Inflammatory macrophage treated with lipopolysaccharide for 4 hours (primary cell): ENCODE results near the gene SMS.
A peak's percentile ranks its signal among the peaks of the same experiment; 100 is the strongest.
"Not testable (repeated sequence)": the region's sequence is repeated elsewhere in the genome, so short reads cannot be mapped to it uniquely, and the experiment has no call there.

Source experiments
- DNase-seq: peaks from one replicate; pipeline ENCODE4 v3.0.0-alpha.2; 2020

Gene SMS

GRCh38 chrX:21952624-21953023 lies 12.1 kb downstream of the SMS start:
- no peak for DNase-seq

DNA sequence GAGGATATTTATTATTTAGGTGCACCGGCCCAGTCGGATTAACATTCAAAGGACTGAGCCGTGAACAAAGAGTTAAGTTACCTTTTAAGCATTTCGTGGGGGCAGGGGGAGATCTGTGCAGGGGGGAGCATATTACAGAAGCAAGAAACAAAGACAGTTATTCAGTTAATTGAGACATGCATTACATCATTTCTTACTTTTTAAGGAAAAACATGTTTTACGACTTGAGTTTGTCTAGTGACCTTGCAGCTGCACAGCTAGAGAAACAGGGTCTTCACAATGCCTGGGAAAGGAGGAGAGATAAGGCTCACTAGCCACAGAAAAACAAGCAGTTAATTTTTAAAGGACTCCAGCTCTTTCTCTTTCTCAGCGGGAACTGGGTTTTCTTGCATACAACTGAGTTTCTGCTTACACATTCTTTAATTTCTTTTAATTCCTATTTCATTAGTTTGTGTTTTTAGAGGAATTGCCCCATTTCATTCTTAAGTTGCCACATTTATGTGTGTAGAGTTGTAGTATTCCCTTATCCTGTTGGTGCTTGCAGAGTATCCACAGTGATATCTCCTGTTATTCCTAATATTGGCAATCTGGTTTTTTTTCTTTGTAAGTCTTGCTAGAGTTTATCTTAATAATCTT lies 12.8 kb downstream of the SMS start:
- DNase-seq: not testable (repeated sequence)

DNA sequence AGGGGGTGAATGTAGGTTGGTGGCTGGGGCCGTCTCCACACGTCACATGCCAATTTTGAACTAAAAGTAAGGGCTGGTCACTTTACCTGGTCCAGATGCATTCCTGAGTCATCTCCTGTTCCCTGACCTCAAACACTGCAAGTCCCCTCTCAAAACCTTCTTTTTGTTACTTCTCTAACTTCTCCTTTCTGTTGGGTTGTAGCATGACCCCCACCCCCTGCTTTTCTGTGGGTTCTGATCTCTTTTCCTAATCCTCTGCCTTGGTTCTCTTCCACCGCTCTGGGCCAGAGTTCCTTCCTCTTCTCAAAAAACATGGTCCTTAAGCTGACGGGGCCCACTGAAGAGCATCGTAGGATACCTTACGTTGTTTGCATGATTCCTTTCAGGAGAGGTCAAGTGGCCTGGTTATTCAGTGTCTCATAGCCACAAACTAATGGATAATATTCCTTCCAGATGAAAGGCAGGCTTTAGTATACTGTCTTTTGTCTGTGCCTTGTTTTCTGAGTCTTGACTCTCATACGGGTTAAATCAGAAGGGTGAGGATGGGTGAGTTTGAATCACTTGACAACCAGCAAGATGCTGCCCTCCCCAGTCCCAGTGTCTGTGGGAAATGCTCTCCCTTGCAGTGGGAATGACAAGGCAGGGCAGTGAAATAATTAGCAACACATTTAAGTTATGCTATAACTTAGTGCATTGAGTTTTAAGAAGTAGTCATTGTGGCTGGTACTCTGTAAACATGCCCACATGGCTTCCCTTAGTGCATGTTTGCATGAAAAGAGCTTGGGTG lies 15.1 kb downstream of the SMS start:
- DNase-seq: no peak

DNA sequence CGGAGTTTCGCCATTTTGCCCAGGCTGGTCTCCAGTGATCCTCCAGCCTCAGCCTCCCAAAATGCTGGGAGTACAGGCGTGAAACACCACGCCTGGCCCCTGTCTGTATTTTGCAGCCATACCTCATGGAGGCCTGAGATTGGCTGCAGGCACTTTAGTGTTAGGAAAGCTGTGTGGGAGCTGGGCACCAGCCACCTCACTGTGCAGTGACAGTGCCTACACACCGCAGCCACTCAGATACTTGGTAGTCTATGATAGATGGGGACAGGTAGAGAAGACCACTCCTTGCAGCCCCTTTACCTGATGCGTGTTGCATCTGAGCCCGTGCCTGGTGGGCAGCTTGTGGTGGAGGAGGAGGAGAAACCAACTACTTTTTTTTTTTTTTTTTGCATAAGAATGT lies 16.3 kb downstream of the SMS start:
- DNase-seq: no peak

GRCh38 chrX:21958187-21958586 lies 17.7 kb downstream of the SMS start:
- DNase-seq: no peak

DNA sequence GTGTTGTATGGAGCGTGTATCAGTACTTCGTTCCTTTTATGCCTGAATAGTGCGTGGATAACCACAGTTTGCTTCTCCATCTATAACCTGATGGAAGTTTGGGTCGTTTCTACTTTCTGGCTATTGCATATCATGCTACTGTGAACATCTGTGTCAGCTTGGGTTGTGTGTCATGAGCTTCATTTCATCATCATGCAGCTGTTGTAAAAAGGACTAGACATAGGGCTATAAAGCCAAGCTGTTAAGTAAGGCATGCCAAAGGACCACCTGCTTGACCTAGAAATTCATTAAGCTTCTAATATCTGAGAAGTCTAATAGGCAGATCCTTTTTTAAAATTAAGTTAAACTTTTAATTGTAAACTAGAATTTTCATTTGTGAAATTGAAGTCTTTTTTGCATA lies 18.4 kb downstream of the SMS start:
- peak; percentile 33 for DNase-seq

DNA sequence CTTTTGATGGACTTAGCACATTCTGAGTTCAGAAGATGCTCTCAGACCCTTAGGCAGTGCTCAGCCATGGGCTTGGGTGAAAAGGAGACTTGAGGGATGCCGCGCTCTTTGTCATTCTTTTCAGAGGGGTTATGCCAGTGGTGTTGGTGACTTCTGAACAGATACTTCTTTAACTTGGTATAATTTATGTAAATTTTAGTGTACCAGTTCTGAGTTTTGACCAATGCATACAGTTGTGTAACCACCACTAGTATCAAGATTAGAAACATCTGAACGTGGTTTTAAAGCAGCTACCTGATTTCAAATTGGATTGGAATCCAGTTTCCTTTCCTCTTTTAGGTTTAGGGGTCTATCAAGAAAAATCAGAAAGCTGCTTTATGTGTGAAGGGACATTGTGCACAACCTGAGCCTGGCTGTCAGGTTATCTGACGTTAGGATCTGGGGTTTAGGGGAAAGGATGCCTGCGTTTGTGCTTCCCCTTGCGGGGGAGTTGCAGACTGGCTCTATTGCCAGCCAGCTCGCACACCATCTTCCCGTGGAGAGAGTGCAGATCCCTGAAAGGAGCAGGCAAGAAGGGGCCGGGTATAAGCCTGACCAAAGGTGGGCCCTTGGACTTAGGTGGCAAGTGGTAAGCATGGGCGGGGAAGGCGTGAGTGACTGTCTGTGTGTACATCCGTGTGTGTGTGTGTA lies 19.0 kb downstream of the SMS start:
- DNase-seq: no peak

DNA sequence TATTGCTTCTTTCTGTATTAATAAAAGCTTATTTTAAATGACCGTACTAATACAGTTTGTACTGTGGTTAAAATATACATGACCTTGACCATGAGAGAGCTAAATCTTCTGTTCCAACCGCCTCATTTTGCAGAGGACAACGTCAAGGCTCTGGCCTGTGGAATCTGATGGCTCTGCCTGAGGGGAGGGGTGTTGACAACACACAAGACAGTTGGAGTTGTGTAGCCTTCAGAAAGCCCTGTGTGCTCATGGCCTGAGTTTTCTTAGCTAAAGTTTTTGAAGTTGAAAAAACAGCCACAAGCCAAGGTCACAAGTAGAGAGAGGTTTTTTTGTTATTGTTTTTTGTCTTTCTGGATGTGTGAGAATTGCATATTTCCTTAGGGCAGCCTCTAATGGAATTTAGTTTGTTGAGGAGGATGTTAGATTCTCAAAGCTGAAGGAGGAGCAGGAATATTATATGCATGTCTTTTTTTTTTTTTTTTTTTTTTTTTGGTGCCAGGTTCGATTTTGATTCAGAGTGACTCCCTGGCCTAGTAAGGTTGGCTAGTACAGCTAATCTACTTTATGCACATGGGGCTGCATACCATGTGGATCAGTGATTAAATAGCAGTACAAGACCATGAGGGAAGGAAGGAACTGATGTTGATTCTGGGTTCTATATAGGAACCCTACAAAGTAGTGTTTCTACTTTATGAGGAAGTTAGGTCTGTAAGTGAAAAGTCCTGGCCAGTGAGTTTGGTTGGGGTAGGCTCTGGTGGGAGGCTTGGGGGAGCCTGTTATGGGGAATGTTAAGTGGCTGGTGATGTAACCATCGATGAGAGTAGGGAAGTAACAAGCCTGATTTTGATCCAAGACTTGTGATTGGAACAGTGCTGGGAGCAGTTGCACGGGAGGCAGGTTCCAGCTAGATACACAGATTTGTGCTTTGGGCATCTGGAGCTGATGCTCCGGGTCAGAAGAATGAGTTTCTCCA lies 20.3 kb downstream of the SMS start:
- no peak for DNase-seq

GRCh38 chrX:21962361-21962760 lies 21.9 kb downstream of the SMS start:
- no peak for DNase-seq

DNA sequence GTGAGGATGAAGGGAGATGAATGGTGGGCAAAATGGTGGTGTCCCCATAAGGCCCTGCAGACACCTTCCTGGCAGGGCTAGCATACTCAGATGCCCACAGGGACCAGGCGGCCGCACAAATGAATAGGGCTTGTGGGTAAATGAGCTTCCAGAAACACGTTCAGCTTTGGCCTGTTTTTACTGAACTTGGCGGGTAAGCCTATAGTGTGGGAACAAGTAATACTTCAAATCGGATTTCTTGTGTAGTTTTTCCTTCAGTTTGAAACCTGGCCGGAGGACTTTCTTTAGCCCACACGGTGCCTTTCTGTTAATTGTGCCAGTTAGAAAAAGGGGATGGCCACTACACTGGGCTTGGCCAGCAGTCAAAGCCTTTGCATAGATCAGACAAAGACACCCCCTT lies 22.8 kb downstream of the SMS start:
- no peak for DNase-seq

DNA sequence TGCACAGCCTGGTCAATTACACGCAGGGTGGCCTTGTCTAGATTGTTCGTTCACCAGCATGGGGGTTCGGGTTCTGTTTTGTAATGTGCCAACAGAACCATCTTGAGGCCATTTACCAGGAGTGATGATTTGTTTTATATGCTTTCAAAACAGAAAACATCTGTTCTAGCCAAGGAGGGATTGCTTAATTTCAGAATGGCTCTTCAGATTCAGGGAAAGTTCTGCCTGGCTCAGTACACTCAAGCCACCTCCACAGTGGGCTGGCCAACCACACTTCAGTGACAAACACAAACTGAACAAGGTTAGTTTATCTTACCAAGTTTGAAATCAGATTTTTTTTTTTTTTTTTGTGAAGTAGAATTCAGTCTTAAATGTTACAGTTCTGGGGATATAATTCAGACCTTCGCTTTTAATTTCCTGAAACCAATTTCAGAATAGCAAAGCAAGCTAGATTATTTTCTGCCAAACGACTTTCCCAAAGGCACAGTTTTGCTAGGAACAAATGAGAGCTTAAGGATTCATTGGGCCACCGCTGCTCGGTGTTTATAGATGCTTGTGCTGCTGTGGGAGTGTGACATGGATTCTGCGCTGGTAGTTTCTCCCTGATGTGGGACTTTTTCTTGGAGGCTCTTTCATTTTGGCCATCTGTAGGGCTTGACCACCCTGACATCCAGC lies 23.4 kb downstream of the SMS start:
- DNase-seq: no peak

DNA sequence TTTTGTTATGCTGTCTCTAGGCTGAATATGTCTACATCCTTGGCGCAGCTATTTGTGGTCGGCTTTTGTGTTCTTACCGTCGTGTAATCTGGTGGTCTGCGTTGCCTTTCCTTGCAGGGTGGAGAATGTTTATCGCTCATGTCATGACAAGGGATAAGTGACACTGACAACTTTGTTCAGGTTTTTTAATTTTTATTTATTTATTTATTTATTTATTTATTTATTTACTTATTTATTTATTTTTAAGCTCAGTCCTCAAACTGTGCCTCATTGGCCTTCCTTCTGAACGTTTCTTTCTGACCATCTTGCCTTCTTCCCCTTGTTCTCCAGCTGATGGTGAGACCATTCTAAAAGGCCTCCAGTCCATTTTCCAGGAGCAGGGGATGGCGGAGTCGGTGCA lies 26.4 kb downstream of the SMS start:
- no peak for DNase-seq

GRCh38 chrX:21968333-21968732 lies 27.8 kb downstream of the SMS start:
- no peak for DNase-seq

DNA sequence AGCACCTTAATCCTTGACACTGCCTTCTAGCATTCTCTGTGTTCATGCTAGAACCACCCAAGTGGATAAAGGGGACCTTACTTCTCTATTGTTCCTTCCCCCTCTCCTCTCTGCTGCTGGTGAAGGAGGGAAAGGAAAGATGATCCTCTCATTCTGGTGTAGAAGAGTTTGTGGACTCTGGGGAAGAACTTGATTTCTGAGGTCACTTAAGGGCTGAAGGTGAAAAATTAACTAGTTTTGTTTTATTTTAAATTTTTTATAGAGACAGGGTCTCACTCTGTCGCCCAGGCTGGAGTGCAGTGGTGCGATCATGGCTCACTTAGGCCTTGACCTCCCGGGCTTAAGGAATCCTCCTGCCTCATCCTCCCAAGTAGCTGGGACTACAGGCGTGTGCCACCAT lies 29.8 kb downstream of the SMS start:
- no peak for DNase-seq

DNA sequence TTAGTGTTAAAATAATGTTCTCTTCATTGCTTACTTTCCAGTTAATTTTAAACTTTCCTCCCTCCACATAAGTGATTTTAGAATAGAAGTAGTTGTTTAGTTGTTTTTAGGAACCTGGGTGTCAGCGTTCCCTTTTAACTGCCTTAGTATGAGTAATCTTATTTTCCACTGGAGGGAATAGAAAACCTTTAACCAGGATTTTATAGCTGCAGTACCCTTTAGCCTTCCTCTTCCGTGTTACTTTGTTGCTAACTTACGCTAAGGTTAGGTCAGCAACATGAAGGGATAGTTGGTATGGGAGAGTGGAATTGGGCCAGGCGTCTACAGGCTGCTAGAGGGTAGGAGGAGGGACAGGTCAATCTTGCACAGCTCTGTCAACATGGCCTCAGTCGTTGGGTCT lies 31.5 kb downstream of the SMS start:
- no peak for DNase-seq

GRCh38 chrX:21972721-21973120 lies 32.2 kb downstream of the SMS start:
- peak; percentile 29 for DNase-seq

DNA sequence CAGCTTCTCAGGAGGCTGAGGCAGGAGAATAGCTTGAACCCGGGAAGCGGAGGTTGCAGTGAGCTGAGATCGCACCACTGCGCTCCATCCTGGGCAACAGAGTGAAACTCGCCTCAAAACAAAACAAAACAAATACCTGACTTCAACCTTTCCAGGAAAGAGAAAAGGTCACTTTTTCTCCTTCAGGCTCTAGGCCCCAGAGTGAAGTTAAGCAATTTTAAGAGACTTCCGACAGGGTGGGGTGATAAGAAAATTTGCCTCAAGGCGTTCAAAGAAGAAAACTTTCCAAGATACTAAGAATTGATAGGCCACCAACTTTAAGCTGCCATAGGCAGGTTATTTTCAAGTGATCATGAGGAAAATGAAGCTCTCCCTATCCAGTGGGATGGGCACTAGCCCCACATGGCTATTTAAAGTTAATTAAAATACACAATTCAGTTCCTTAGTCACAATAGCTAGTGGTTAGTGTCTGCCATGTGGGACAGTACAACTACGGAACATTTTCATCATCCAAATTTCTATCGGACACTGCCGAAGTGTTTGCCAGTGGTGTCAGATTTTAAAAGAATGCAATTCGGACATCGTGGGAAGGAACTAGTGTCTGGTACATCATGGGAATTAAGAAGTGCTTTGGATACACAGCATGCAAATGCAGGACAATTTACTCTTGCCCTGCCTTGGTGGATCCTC lies 33.0 kb downstream of the SMS start:
- no peak for DNase-seq

- DNase-seq: peak; percentile 13
Observed at GRCh38 chrX:21974011-21974385, 33.5 kb downstream of the SMS start.

- DNase-seq: no peak
Observed at GRCh38 chrX:21975242-21975641, 34.7 kb downstream of the SMS start.

DNA sequence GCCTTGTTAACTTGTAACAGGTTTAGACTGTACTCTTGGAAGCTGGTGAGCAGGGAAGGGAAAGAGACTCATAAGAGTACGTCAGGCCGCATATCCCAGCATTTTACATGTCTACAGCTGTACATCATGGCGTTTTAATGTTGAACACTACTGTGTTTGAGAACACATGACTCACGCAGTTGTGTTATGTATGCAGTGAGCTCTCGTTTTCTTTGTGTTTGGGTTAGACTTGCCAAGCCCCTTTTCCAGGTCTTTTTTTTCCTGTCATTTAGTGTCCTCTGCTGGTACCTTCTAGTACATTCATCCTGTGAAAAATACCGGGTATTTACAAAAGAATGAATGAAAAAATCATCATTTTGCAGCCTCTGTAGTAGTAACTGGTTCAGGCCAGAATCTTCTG lies 35.3 kb downstream of the SMS start:
- DNase-seq: no peak

GRCh38 chrX:21978346-21978745 lies 37.8 kb downstream of the SMS start:
- DNase-seq: no peak

DNA sequence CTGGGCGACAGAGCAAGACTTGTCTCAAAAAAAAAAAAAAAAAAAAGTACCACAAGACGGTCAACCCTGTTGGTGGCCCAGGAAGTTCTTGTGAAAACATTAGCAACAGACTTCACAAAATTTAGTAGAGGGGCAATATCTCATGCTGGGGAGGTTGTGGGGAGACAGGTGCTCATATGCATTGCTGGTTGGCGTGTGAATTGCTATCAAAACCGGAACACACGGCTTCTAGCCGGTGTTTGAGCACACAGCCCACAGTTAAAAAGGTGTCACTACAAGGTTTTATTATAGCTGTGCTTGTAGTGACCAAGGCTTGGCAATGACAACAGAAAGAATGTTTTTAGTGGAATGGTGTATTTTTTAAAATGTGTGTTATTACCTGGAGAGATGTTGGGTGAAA lies 41.8 kb downstream of the SMS start:
- DNase-seq: no peak
